Tongue (tissue), 2 donors: ENCODE data around the gene THSD7B. TPM values are rescaled to one million over a fixed set of nuclear protein-coding genes. Genes with fewer than 3 reads are reported as not detected.
"Not testable (repeated sequence)": the region's sequence is repeated elsewhere in the genome, so short reads cannot be mapped to it uniquely, and the experiment has no call there.

Experiments used
- DNase-seq: peaks from one replicate; pipeline ENCODE4 v3.0.0-alpha.2; 2015
- total RNA-seq: library from RNA; depleted of rRNA; stranded (reverse); fragments of >200 nt; gene quantifications from one replicate; pipeline ENCODE4 v1.2.3, GENCODE V29; 2014

Gene THSD7B, protein sequence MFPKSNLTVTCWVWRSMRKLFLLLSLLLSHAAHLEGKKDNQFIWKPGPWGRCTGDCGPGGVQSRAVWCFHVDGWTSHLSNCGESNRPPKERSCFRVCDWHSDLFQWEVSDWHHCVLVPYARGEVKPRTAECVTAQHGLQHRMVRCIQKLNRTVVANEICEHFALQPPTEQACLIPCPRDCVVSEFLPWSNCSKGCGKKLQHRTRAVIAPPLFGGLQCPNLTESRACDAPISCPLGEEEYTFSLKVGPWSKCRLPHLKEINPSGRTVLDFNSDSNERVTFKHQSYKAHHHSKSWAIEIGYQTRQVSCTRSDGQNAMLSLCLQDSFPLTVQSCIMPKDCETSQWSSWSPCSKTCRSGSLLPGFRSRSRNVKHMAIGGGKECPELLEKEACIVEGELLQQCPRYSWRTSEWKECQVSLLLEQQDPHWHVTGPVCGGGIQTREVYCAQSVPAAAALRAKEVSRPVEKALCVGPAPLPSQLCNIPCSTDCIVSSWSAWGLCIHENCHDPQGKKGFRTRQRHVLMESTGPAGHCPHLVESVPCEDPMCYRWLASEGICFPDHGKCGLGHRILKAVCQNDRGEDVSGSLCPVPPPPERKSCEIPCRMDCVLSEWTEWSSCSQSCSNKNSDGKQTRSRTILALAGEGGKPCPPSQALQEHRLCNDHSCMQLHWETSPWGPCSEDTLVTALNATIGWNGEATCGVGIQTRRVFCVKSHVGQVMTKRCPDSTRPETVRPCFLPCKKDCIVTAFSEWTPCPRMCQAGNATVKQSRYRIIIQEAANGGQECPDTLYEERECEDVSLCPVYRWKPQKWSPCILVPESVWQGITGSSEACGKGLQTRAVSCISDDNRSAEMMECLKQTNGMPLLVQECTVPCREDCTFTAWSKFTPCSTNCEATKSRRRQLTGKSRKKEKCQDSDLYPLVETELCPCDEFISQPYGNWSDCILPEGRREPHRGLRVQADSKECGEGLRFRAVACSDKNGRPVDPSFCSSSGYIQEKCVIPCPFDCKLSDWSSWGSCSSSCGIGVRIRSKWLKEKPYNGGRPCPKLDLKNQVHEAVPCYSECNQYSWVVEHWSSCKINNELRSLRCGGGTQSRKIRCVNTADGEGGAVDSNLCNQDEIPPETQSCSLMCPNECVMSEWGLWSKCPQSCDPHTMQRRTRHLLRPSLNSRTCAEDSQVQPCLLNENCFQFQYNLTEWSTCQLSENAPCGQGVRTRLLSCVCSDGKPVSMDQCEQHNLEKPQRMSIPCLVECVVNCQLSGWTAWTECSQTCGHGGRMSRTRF (N-terminal part only)
- total RNA-seq = 9.8 TPM

DNA sequence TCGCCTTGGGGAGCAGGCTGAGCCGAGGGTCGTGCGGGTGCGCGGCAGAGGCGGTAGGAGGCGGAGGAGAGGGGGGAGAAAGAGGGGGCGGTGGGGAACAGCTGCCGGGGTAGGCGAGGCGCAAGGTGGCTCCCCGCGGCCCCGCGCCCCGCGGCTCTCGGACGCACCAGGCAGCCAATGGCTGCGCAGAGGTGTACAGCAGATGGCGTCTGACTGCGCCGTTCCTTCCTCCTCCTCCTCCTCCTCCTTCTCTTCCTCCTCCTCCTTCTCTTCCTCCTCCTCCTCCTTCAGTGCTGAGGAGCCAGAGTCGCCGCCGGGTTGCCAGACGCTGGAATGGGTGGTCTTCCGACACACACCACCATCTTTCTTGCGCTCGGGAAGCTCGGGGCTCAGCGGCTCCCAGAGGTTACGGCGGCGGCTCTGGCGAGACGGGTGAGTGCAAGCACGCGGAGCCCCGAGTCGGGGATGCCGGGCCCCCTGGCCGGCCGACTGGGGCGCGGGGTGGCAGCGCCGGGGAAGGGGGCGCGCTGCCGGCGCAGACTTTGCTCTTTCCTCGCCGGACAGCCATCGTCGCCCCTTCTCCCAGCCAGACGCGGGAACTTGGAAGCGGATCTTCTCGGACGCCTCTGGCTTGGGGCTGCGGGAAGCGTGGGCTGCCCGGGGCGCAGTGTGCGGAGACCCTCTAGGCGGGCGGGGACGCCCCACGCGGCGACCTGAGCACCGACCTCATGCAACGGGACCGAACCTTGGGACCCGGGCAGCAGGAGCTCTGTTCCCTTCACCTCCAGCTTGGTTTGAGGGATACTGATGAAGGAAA is at the start of gene THSD7B:
TSS of gene THSD7B (plus strand) at position 290 of the 817 bp plus-strand sequence. CDS start 116,634 bp downstream, outside the sequence.
- peak; percentile 7 for DNase-seq

DNA sequence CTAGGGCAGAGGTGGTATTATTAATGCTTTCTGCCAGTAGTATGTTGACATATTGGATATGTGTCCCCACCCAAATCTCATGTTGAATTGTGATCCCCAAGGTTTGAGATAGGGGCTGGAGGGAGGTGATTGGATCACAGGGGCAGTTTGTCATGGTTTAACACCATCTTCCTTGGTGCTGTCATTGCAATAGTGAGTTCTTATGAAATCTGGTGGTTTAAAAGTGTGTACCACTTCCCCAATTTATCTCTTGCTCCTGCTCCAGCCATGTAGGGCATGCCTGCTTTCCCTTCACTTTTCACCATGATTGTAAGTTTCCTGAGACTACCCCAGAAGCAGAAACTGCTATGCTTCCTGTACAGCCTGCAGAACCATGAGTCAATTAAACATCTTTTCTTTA is 47.1 kb upstream of the THSD7B start:
- DNase-seq = no peak

- DNase-seq = no peak
Measured at GRCh38 chr2:136727973-136728699, 37.2 kb upstream of the THSD7B start.

DNA sequence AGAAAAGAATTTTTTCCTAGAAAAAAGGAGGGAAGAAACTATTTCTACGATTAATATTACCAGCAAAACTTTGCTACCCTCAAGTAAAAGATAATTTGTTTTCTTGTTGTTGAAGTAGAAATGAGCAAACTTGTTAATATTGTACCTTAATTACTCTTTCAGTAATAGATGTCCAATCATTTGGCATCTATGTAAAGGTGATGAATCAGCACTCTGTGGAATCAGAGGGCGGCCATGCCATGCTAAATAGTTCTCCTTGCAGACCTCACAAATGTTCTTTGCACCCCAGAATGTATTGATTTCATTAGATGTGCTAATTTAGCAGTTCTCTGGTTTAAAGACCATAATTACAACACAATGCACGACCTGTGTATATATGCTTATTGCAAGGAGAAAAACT is 29.1 kb upstream of the THSD7B start:
- no peak for DNase-seq

DNA sequence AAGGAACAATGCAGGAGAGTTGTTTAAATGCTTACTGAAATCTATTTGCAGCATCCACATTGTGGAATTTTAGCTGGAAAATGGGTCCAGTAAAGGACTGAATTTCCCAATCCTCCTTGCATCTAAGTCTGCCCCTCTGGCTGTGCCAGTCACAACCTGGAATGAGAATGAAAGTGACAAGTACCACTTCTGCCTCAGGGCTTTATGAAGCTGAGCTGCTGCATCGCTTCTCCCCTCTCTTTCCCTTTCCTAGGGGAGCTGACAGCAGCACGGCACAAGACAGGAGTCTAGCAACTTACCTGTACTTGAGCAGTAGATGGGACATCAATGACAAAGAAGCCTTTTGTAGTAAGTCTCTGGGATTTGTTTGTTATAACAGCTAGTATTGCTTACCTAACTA is 27.3 kb upstream of the THSD7B start:
- no peak for DNase-seq

GRCh38 chr2:136741471-136741870 is 23.9 kb upstream of the THSD7B start:
- DNase-seq = no peak

DNA sequence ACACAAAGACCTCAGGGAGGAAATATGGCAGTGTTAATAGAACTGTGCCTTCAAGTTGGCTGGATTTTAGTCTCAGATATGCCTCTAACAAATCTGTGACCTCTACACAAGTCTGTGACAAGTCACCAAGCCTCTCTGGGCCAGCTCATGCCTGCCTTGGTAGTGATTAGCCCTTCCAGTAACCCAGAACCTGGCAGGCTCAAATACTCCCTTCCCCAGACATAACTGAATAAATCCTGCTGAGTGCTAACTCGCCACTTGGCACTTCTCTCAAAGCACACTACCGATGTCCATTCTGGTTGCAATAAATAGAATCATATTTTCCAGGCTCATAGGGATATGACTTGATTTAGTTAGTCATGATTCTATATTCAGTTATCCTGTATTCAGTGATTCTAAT is 15.3 kb upstream of the THSD7B start:
- no peak for DNase-seq

DNA sequence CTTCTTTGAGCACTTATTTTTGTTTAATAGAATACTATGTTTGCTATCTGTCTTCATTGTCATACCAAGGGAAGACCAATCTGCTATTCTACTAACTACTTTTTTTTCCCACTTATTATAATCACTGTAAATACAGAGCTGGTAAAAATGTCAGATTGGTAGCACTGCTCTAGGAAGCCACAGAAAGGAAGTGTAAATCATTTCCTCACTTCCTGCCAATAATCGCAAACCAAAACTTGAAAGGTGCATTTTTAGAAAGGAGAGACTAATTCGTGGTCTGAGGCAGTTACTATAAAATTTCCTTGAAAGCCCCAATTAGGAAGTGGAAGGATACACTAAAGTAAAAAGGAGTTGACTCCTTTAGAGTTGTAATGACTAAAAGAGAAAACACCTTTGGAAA is 13.9 kb upstream of the THSD7B start:
- DNase-seq = no peak

GRCh38 chr2:136758504-136758903 is 6.8 kb upstream of the THSD7B start:
- DNase-seq = not testable (repeated sequence)

DNA sequence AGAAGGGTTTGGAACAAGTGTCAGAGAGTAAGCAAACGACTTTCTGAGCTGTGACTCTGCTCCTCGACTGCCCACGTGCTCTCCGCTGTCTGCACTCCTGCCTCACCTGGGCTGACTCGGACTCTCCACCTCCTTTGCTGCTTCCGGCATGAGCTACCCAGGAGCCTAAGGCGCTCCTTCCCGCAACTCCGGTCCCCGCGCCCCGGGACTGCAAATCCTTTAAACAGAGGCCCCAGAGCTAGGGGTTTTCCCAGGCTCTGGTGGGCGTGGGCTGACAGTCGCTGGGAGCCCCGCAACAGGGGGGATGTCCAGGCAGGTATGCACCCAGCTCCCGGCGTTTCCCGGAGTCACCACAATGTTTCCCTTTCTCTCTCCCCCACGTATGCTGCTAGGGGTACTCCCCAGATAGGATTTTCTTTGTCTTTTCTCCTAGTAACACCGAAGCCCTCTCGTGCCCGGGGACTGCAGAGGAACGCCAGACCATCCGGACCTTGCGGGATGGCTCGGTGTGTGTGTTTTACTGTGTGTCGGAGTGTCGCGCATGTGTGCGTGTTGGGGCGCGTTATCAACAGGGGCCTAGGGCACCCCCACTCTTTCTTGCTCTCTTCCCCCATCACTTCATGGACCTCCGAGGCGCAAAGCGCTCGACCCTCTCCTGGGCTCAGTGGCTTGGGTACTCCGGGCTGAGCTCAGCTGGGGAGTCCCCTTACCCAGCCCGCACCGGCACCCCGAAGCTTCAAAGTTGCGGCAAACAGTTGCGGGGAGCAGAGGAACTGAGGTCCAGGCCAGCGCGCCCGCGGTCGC is 691 bp upstream of the THSD7B start:
- DNase-seq = peak; percentile 2

- DNase-seq = peak; percentile 35
Measured at GRCh38 chr2:136766073-136766404, 694 bp downstream of the THSD7B start.

DNA sequence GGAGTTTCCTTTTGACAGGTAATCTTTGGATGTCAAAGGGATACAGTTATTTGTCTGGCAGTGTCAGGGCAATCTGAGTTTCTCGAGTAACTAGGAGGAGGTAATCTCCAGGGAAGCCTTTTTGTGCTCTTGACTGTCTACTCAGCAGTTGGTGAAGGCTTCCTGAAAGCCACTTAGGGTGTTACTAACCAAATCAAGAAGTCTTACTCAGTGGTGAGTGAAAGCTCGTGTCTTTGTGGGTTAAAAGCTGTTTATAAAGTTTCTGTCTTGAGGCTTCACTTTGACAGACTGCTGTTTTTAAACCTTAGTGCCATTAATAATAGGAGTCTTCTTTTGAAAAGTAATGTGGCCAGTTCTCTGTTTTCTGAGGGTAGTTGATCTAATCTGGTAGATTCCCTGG is 1.7 kb downstream of the THSD7B start:
- no peak for DNase-seq

- no peak for DNase-seq
Measured at GRCh38 chr2:136769871-136770270, 4.5 kb downstream of the THSD7B start.

DNA sequence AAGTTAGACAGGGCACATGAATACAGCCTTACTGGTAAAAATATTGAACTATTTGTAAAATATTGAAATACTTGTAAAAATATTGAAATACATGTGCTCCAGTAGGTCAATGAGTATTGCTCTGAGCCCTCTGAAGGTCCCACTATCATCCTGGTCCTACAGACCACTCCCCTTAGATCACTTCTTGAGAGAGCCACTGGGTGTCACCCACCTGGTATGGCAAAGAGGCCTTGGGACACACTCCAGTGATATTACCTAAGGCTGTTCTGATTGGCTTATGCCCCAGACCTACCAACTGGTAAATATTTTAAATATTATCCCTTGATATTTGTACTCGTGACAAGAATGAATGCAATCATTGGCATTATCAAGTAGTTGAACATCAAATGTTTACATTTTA is 5.0 kb downstream of the THSD7B start:
- DNase-seq = no peak

GRCh38 chr2:136777391-136777790 is 12.0 kb downstream of the THSD7B start:
- DNase-seq = no peak

DNA sequence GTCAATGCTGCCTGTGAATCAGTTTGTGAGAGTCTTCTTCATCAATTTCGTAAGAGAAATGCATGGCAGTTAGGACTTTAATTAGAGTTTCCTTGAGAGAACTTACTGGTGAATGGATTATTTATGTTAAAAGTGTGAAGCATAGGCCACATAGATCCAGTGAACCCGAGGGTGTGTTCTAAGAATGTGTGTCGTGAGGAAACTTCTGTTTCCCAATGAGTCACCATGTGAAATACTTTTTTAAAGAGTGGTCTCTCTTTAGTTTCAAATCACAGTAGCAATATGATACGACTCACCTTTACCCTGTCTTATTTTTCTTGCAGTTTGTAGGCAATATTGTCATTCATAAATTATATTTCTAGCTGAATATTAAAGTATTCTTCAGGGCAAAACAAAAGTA is 18.5 kb downstream of the THSD7B start:
- no peak for DNase-seq

DNA sequence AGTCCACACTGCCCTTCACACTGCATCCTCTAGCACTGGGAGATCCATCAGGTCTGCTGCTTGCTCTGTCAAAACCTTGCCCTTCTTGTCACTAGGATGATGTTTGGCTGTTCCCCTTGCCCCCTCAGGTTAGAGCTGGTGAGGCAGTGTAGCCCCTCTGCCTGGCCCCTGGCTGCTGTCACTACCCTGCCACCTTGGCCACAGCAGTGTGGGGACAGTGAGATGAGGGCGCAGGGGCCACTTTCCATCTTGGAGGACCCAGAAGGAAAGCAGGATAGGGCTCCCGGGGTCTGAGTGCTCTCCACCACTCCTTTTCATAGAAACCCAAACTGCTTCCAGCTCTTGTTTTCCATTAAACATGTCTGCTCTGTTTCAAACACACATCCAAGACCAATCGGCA is 19.9 kb downstream of the THSD7B start:
- no peak for DNase-seq

- no peak for DNase-seq
Measured at GRCh38 chr2:136787970-136788369, 22.6 kb downstream of the THSD7B start.

DNA sequence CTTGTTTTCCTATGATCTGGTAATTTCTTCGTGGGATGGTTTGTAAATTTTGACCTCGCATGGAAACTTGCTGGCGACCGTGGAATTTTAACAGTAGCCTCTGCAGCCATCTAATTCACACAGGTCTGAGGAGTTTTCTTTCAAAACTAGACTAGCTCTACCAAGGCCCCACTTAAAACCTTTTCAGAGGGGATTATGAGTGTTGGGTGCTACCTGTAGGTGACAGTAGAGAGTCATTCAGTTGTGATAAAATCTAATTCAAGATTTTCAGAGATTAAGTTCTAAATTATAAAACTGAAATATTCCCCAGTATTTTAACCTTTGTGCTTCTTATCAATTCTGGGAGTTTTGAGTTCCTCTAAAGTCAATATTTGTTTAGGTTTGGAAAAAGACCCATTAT is 31.0 kb downstream of the THSD7B start:
- DNase-seq = no peak

GRCh38 chr2:136798766-136799165 is 33.4 kb downstream of the THSD7B start:
- DNase-seq = peak; percentile 3
